Measurements from ENCODE around the gene SLC22A7.

The SLC22A7 gene

GRCh38 chr6:43277643-43278523 is 20.2 kb upstream of the SLC22A7 start:
- DNase-seq (ENCODE audit: low read depth) = no peak
- no peak for TF ChIP-seq CTCF (IDR thresholded peaks at IDR 0.05; ENCODE audit: insufficient read depth, low read depth, low read length, missing control alignments)
- no peak overlapping the region for H3K4me3 ChIP-seq (ENCODE audit: low read depth, low read length)

- DNase-seq (ENCODE audit: low read depth) = no peak
- TF ChIP-seq CTCF (IDR thresholded peaks at IDR 0.05; ENCODE audit: insufficient read depth, low read depth, low read length, missing control alignments) = no peak
These were observed 19.5 kb upstream of the SLC22A7 start for GRCh38 chr6:43278524-43279078.

GRCh38 chr6:43280234-43280633 is 17.8 kb upstream of the SLC22A7 start:
- H3K4me3 ChIP-seq (ENCODE audit: low read depth, low read length) = no peak overlapping the region
- DNase-seq (ENCODE audit: low read depth) = no peak
- no peak for TF ChIP-seq CTCF (IDR thresholded peaks at IDR 0.05; ENCODE audit: insufficient read depth, low read depth, low read length, missing control alignments)

More at GRCh38 chr6:43278524-43279078, 19.5 kb upstream of the SLC22A7 start:
- H3K4me3 ChIP-seq (ENCODE audit: low read depth, low read length) = no peak overlapping the region

- no peak for TF ChIP-seq CTCF (IDR thresholded peaks at IDR 0.05; ENCODE audit: insufficient read depth, low read depth, low read length, missing control alignments)
- DNase-seq (ENCODE audit: low read depth) = no peak
- H3K4me3 ChIP-seq (ENCODE audit: low read depth, low read length) = no peak overlapping the region
These were observed 16.0 kb upstream of the SLC22A7 start for GRCh38 chr6:43282060-43282459.

GRCh38 chr6:43282636-43283513 is 15.2 kb upstream of the SLC22A7 start:
- no peak for DNase-seq (ENCODE audit: low read depth)
- H3K4me3 ChIP-seq (ENCODE audit: low read depth, low read length) = no peak overlapping the region
- no peak for TF ChIP-seq CTCF (IDR thresholded peaks at IDR 0.05; ENCODE audit: insufficient read depth, low read depth, low read length, missing control alignments)

- no peak for TF ChIP-seq CTCF (IDR thresholded peaks at IDR 0.05; ENCODE audit: insufficient read depth, low read depth, low read length, missing control alignments)
- DNase-seq (ENCODE audit: low read depth) = no peak
These were observed 14.6 kb upstream of the SLC22A7 start for GRCh38 chr6:43283514-43283901.

More at GRCh38 chr6:43283514-43283901, 14.6 kb upstream of the SLC22A7 start:
- no peak overlapping the region for H3K4me3 ChIP-seq (ENCODE audit: low read depth, low read length)
